Astrocyte (in vitro differentiated cells and primary cell): ENCODE data around the gene ALDH1B1.
"Not testable (repeated sequence)": the region's sequence is repeated elsewhere in the genome, so short reads cannot be mapped to it uniquely, and the experiment has no call there.

Experiments
- EZH2 ChIP-seq: IDR thresholded peaks from 2 replicates; pipeline ENCODE4 v1.6.1; 2012; ENCODE audit warnings: mild to moderate bottlenecking, low read length, inconsistent platforms; ENCODE audit not compliant: insufficient read depth
- TF ChIP-seq, protein P1 (sequence below): IDR thresholded peaks from 2 replicates; pipeline ENCODE4 v1.5.1; 2011; ENCODE audit warnings: low read depth, mild to moderate bottlenecking, inconsistent platforms, low read length, moderate library complexity; ENCODE audit not compliant: insufficient read depth

DNA sequence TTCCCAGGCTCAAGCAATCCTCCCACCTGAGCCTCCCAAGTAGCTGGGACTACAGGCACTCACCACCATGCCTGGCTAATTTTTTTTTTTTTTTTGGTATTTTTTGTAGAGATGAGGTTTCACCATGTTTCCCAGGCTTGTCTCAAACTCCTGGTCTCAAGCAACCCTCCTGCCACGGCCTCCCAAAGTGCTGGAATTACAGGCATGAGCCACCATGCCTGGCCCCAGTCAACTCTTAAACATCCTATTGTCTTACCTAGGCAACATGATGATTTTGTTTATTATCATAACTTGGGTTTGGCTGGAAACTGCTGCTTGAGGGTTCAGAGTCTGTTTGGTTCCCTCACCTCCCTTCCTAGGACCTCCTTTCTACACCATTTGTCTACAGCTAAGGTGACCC lies 6.7 kb downstream of the ALDH1B1 start:
- TF ChIP-seq, protein P1, sequence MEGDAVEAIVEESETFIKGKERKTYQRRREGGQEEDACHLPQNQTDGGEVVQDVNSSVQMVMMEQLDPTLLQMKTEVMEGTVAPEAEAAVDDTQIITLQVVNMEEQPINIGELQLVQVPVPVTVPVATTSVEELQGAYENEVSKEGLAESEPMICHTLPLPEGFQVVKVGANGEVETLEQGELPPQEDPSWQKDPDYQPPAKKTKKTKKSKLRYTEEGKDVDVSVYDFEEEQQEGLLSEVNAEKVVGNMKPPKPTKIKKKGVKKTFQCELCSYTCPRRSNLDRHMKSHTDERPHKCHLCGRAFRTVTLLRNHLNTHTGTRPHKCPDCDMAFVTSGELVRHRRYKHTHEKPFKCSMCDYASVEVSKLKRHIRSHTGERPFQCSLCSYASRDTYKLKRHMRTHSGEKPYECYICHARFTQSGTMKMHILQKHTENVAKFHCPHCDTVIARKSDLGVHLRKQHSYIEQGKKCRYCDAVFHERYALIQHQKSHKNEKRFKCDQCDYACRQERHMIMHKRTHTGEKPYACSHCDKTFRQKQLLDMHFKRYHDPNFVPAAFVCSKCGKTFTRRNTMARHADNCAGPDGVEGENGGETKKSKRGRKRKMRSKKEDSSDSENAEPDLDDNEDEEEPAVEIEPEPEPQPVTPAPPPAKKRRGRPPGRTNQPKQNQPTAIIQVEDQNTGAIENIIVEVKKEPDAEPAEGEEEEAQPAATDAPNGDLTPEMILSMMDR = not testable (repeated sequence)
- not testable (repeated sequence) for TF ChIP-seq EZH2
